Measurements from ENCODE around the gene PTPN2.

DNA sequence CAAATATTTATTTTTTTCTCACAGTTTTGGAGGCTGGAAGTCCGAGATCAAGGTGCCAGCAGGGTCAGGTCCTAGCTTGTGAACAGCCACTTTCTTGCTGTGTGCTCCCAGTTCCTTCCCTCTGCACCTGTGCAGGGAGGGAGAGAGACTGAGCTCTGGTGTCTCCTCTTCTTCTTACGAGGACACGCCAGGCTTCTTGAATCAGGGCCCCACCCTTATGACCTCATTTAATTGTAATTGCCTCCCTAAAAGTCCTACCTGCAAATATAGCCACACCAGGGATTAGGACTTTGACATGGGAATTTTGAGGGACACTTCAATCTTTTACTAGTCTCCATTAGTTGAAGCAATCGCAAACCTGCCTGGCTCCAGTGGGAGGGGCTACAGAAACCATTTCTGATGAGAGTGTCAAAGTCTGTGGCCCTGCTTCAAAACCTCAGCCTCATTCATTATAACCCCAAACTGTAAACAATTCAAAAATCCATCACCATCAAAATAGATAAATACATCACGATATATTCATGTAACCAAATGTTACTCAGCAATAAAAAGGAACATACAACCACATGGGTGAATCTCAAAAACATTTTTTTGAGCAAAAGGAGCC is 45.5 kb upstream of the PTPN2 start:
- TF ChIP-seq RAD21 (IDR thresholded peaks at IDR 0.05; ENCODE audit: low read length) (no peak), CEBPB (IDR thresholded peaks at IDR 0.05; ENCODE audit: low read depth, low read length) (no peak), POLR2A (IDR thresholded peaks at IDR 0.05; ENCODE audit: low read depth, low read length) (no peak), MXI1 (IDR thresholded peaks at IDR 0.05; ENCODE audit: borderline replicate concordance, low read depth, low read length) (no peak), SMC3 (IDR thresholded peaks at IDR 0.05; ENCODE audit: low read depth, low read length) (no peak)
- TF ChIP-seq, protein P1, sequence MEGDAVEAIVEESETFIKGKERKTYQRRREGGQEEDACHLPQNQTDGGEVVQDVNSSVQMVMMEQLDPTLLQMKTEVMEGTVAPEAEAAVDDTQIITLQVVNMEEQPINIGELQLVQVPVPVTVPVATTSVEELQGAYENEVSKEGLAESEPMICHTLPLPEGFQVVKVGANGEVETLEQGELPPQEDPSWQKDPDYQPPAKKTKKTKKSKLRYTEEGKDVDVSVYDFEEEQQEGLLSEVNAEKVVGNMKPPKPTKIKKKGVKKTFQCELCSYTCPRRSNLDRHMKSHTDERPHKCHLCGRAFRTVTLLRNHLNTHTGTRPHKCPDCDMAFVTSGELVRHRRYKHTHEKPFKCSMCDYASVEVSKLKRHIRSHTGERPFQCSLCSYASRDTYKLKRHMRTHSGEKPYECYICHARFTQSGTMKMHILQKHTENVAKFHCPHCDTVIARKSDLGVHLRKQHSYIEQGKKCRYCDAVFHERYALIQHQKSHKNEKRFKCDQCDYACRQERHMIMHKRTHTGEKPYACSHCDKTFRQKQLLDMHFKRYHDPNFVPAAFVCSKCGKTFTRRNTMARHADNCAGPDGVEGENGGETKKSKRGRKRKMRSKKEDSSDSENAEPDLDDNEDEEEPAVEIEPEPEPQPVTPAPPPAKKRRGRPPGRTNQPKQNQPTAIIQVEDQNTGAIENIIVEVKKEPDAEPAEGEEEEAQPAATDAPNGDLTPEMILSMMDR (conservative IDR thresholded peaks at IDR 0.05; ENCODE audit: low read depth, low read length): no peak
